CD8-positive, alpha-beta memory T cell (primary cell): Measurements from ENCODE around the gene INO80D. TPM values are rescaled to one million over a fixed set of nuclear protein-coding genes. Genes with fewer than 3 reads are reported as not detected.
"Not testable (repeated sequence)": the region's sequence is repeated elsewhere in the genome, so short reads cannot be mapped to it uniquely, and the experiment has no call there.

Source experiments
- CTCF ChIA-PET: fragments of 350-600 bp; sonication (Branson Sonifier 250); formaldehyde crosslinking; loops from one replicate; lab custom pipeline; 2021; ENCODE audit warnings: antibody characterized with exemption; lab: Charles Lee
- POLR2A ChIA-PET: fragments of 350-600 bp; sonication (Branson Sonifier 250); formaldehyde crosslinking; loops from one replicate; lab custom pipeline; 2021; ENCODE audit warnings: antibody characterized with exemption; lab: Charles Lee
- DNase-seq, 5 donors: peaks; one replicate each; pipeline versions ENCODE4 v3.0.0 to v3.0.0-alpha.2; 2020 to 2022; ENCODE audit warnings: mixed read lengths in 1 of 5
- H3K27ac ChIP-seq: one replicate; pipeline ENCODE4 v1.7.0; 2013; ENCODE audit warnings: low read depth, mild to moderate bottlenecking, low read length, moderate library complexity
- H3K27me3 ChIP-seq: 2 replicates; pipeline ENCODE4 v1.7.0; 2013; ENCODE audit warnings: low read length, mild to moderate bottlenecking; ENCODE audit not compliant: insufficient read depth, poor library complexity, severe bottlenecking
- H3K36me3 ChIP-seq: 2 replicates; pipeline ENCODE4 v1.7.0; 2013; ENCODE audit warnings: mild to moderate bottlenecking, low read length, moderate library complexity; ENCODE audit not compliant: insufficient read depth
- H3K4me1 ChIP-seq: 2 replicates; pipeline ENCODE4 v1.7.0; 2013; ENCODE audit warnings: mild to moderate bottlenecking, low read length, moderate library complexity; ENCODE audit not compliant: insufficient read depth
- H3K4me3 ChIP-seq: 2 replicates; pipeline ENCODE4 v1.7.0; 2013; ENCODE audit warnings: mild to moderate bottlenecking, low read length
- H3K9me3 ChIP-seq: 2 replicates; pipeline ENCODE4 v1.7.0; 2013; ENCODE audit warnings: mild to moderate bottlenecking, low read length
- H3K27ac Mint-ChIP-seq, 8 donors: one replicate each; pipeline ENCODE4 v1.8.0; 2020 to 2021; ENCODE audit warnings: mixed read lengths in 8 of 8, mild to moderate bottlenecking in 6 of 8, inconsistent platforms in 3 of 8, moderate library complexity in 3 of 8
- H3K27me3 Mint-ChIP-seq, 2 donors: one replicate each; pipeline ENCODE4 v1.8.0; 2020 to 2021; ENCODE audit warnings: mixed read lengths in 2 of 2, mild to moderate bottlenecking in 1 of 2, moderate library complexity in 1 of 2
- H3K36me3 Mint-ChIP-seq, 3 donors: one replicate each; pipeline ENCODE4 v1.8.0; 2020 to 2021; ENCODE audit warnings: mixed read lengths in 3 of 3, inconsistent platforms in 1 of 3, mild to moderate bottlenecking in 1 of 3
- H3K4me1 Mint-ChIP-seq, 3 donors: one replicate each; pipeline ENCODE4 v1.8.0; 2020 to 2021; ENCODE audit warnings: mixed read lengths in 3 of 3, inconsistent platforms in 1 of 3, mild to moderate bottlenecking in 1 of 3
- H3K4me3 Mint-ChIP-seq, 7 donors: one replicate each; pipeline ENCODE4 v1.8.0; 2020 to 2021; ENCODE audit warnings: mixed read lengths in 7 of 7, mild to moderate bottlenecking in 6 of 7, moderate library complexity in 4 of 7, inconsistent platforms in 2 of 7
- H3K9me3 Mint-ChIP-seq, 5 donors: one replicate each; pipeline ENCODE4 v1.8.0; 2020 to 2022; ENCODE audit warnings: mixed read lengths in 5 of 5, mild to moderate bottlenecking in 3 of 5, moderate library complexity in 2 of 5, inconsistent platforms in 1 of 5
- polyA plus RNA-seq: library from polyadenylated mRNA; unstranded; fragments of 300-500 nt; fragmentation: Illumina TruSeq; gene quantifications from one replicate; pipeline ENCODE4 v1.2.3, GENCODE V29; 2021
- total RNA-seq, 2 experiments: library from RNA; stranded (reverse); gene quantifications; one replicate each; pipeline ENCODE4 v1.2.3, GENCODE V29; 2021

INO80D gene
- total and polyA plus RNA-seq, 3 experiments from 2014 or later: 10.6 to 22.4 (median 20.7) TPM

- DNase-seq: no peak
- CTCF ChIA-PET: no interaction called here
These were observed 89.8 kb downstream of the INO80D start for GRCh38 chr2:205996161-205996560.

DNA sequence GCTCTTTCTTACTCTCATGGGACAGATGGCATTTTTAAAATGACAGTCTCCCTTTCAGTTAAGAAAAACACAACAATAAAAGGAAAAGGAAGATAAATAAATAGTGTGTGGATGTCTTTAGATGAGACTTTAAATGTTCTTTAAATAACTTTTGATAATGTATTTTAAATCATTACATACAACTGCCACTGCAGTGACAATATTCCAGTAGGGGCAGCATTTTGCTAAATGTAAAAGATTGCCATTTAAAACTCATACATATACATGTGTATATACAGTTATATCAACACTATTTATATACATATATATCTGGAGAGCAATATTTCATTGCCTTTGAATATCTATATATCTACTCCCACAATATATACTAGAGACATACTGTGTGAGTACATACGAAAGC is 90.7 kb downstream of the INO80D start:
- H3K9me3 Mint-ChIP-seq: no peaks in the 10 kb centered on the region
- ChIA-PET CTCF (no interaction called here), POLR2A (no interaction called here)
- no peak overlapping the region for H3K4me3 Mint-ChIP-seq
- Histone ChIP-seq H3K4me1 (no peaks in the 10 kb centered on the region), H3K27me3 (no peaks in the 10 kb centered on the region), H3K27ac (no peak overlapping the region), H3K36me3 (no peaks in the 10 kb centered on the region), H3K4me3 (no peak overlapping the region), H3K9me3 (no peaks in the 10 kb centered on the region)
- H3K36me3 Mint-ChIP-seq: peaks cover 8 to 68% (median 10%) of the 10 kb centered on the region in 3 donors
- DNase-seq: no peak
- H3K27ac Mint-ChIP-seq: peak overlapping the region in 2 of 8 donors; percentile 15 to 60
- H3K4me1 Mint-ChIP-seq: peaks cover 3 to 9% (median 7%) of the 10 kb centered on the region in 3 donors
- no peaks in the 10 kb centered on the region for H3K27me3 Mint-ChIP-seq

More at GRCh38 chr2:205996161-205996560, 89.8 kb downstream of the INO80D start:
- Mint-ChIP-seq H3K27ac (peak overlapping the region in 1 of 8 donors; percentile 51), H3K27me3 (no peaks in the 10 kb centered on the region), H3K9me3 (no peaks in the 10 kb centered on the region), H3K4me3 (no peak overlapping the region), H3K36me3 (peaks cover 8 to 73% (median 10%) of the 10 kb centered on the region in 3 donors), H3K4me1 (peaks cover 3 to 9% (median 7%) of the 10 kb centered on the region in 3 donors)
- Histone ChIP-seq H3K9me3 (no peaks in the 10 kb centered on the region), H3K4me3 (no peak overlapping the region), H3K4me1 (no peaks in the 10 kb centered on the region), H3K27me3 (no peaks in the 10 kb centered on the region), H3K36me3 (no peaks in the 10 kb centered on the region), H3K27ac (no peak overlapping the region)
- POLR2A ChIA-PET: no interaction called here

- H3K36me3 ChIP-seq: no peaks in the 10 kb centered on the region
- Mint-ChIP-seq H3K27me3 (no peaks in the 10 kb centered on the region), H3K4me1 (peaks cover 3 to 9% (median 7%) of the 10 kb centered on the region in 3 donors), H3K36me3 (peaks cover 8 to 63% (median 10%) of the 10 kb centered on the region in 3 donors), H3K9me3 (no peaks in the 10 kb centered on the region), H3K27ac (peak overlapping the region in 1 of 8 donors; percentile 82), H3K4me3 (no peak overlapping the region)
- no peaks in the 10 kb centered on the region for H3K27me3 ChIP-seq
- DNase-seq: no peak
- no peaks in the 10 kb centered on the region for H3K4me1 ChIP-seq
- H3K27ac ChIP-seq: no peak overlapping the region
- H3K9me3 ChIP-seq: no peaks in the 10 kb centered on the region
- CTCF ChIA-PET: no interaction called here
- POLR2A ChIA-PET: no interaction called here
- H3K4me3 ChIP-seq: no peak overlapping the region
These were observed 91.6 kb downstream of the INO80D start for GRCh38 chr2:205994344-205994743.

GRCh38 chr2:205990104-205990503 is 95.9 kb downstream of the INO80D start:
- no peaks in the 10 kb centered on the region for H3K9me3 ChIP-seq
- ChIA-PET CTCF (no interaction called here), POLR2A (no interaction called here)
- H3K4me1 Mint-ChIP-seq: peaks cover 0 to 2% (median 0%) of the 10 kb centered on the region in 3 donors
- H3K9me3 Mint-ChIP-seq: no peaks in the 10 kb centered on the region
- H3K27ac Mint-ChIP-seq: no peak overlapping the region
- H3K4me3 Mint-ChIP-seq: no peak overlapping the region
- no peak for DNase-seq
- H3K27me3 ChIP-seq: no peaks in the 10 kb centered on the region
- no peaks in the 10 kb centered on the region for H3K4me1 ChIP-seq
- no peak overlapping the region for H3K4me3 ChIP-seq
- peaks cover 4 to 41% (median 5%) of the 10 kb centered on the region in 3 donors for H3K36me3 Mint-ChIP-seq
- H3K36me3 ChIP-seq: no peaks in the 10 kb centered on the region
- no peak overlapping the region for H3K27ac ChIP-seq
- H3K27me3 Mint-ChIP-seq: peaks cover 0 to 1% of the 10 kb centered on the region in 2 donors

DNA sequence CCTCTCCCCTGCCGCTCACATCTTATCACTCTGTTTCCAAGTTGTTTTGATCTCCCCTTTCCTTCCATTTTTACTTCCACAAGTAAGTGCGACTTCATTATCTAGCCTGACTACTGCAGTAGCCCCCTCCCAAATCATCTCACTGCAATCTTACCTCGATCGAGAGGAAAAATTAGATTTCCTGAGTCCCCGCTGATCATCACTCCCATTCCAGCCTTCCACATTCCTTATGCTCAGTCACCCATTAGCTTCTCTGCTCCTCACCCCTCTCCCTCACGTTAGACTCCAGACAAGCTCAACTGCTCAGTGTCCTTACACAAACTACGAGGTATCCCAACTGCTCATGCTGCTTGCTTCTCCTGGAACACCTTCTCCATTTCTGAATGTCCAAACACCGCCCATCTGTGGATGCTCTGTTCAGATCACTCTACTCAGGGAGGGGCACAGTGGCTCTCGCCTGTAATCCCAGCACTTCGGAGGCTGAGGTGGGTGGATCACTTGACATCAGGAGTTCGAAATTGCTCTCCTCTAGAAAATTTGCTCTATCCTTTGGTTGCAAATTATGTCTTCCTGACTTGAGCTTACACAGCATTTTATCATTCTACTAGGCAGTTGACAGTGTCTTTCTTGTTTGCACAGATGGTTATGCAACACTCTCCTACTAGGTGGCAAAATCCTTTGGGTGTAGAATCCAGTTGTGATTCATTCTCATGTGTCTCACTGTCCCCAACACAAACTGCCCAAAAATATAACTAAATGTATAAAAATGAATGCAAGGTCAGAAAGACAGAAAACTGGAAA is 96.5 kb downstream of the INO80D start:
- H3K27me3 ChIP-seq: no peaks in the 10 kb centered on the region

GRCh38 chr2:205988681-205989080 is 97.3 kb downstream of the INO80D start:
- H3K27me3 ChIP-seq, CTCF ChIA-PET, H3K9me3 ChIP-seq, H3K27me3 Mint-ChIP-seq, DNase-seq, H3K27ac ChIP-seq, H3K9me3 Mint-ChIP-seq, H3K4me3 Mint-ChIP-seq, H3K36me3 ChIP-seq, H3K4me3 ChIP-seq, POLR2A ChIA-PET, H3K4me1 Mint-ChIP-seq, H3K4me1 ChIP-seq: not testable (repeated sequence)
- H3K27ac Mint-ChIP-seq: peak overlapping the region in 2 of 8 donors; percentile 23 to 34
- H3K36me3 Mint-ChIP-seq: peaks cover 3 to 27% (median 4%) of the 10 kb centered on the region in 3 donors

More for the DNA sequence above, 96.5 kb downstream of the INO80D start:
- Histone ChIP-seq H3K27ac (no peak overlapping the region), H3K36me3 (no peaks in the 10 kb centered on the region), H3K4me1 (no peaks in the 10 kb centered on the region), H3K9me3 (no peaks in the 10 kb centered on the region), H3K4me3 (no peak overlapping the region)
- Mint-ChIP-seq H3K27ac (peak overlapping the region in 1 of 8 donors; percentile 38), H3K27me3 (peaks cover 0 to 1% of the 10 kb centered on the region in 2 donors), H3K4me1 (peaks cover 0 to under 1% (median under 1%) of the 10 kb centered on the region in 3 donors), H3K9me3 (no peaks in the 10 kb centered on the region), H3K4me3 (no peak overlapping the region), H3K36me3 (peaks cover 3 to 34% (median 4%) of the 10 kb centered on the region in 3 donors)
- POLR2A ChIA-PET: no interaction called here
- DNase-seq: no peak
- CTCF ChIA-PET: no interaction called here

DNA sequence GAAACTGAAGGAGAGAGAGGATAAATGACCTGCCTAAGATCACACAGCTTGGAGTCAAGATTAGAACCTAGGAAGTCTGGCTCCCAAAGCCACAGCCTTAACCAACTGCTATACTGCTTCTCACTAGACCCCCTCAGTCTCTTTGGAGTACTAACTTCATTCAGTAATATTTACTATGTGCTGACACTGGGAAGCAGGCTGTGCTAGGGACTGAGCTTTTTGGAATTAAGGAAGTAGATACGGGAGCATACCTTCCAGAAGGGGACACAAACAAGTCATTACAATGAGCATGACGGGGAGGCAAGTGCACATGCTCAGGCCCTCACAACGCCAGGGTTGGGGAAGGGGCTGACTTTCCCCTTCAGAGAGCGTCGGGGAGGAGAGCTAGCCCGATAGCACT is 97.7 kb downstream of the INO80D start:
- DNase-seq: no peak
- H3K9me3 Mint-ChIP-seq: no peaks in the 10 kb centered on the region
- Histone ChIP-seq H3K4me1 (no peaks in the 10 kb centered on the region), H3K27me3 (no peaks in the 10 kb centered on the region), H3K9me3 (no peaks in the 10 kb centered on the region), H3K4me3 (no peak overlapping the region), H3K36me3 (no peaks in the 10 kb centered on the region), H3K27ac (no peak overlapping the region)
- H3K36me3 Mint-ChIP-seq: peaks cover 0 to 23% (median 4%) of the 10 kb centered on the region in 3 donors
- peaks cover 0 to 1% of the 10 kb centered on the region in 2 donors for H3K27me3 Mint-ChIP-seq
- CTCF ChIA-PET: no interaction called here
- POLR2A ChIA-PET: no interaction called here
- H3K27ac Mint-ChIP-seq: no peak overlapping the region
- H3K4me1 Mint-ChIP-seq: peaks cover 0 to 9% (median 4%) of the 10 kb centered on the region in 3 donors
- no peak overlapping the region for H3K4me3 Mint-ChIP-seq

DNA sequence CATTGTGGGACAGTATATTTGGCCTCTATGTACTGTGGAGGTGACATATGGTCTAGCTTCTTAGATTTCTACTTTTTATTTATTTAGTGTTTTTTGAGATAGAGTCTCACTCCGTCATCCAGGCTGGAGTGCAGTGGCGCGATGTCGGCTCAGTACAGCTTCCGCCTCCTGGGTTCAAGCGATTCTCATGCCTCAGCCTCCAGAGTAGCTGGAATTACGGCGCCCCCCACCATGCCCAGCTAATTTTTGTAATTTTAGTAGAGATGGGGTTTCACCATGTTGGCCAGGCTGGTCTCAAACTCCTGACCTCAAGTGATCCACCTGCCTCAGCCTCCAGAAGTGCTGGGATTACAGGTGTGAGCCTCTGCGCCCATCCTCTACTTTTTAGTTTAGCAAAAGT is 99.6 kb downstream of the INO80D start:
- H3K27ac ChIP-seq, H3K27ac Mint-ChIP-seq, H3K36me3 ChIP-seq, POLR2A ChIA-PET, H3K27me3 Mint-ChIP-seq, H3K9me3 ChIP-seq, H3K9me3 Mint-ChIP-seq, H3K36me3 Mint-ChIP-seq, H3K4me1 ChIP-seq, H3K4me3 ChIP-seq, DNase-seq, H3K27me3 ChIP-seq, H3K4me3 Mint-ChIP-seq, CTCF ChIA-PET: not testable (repeated sequence)
- peaks cover 0 to 13% (median 4%) of the 10 kb centered on the region in 3 donors for H3K4me1 Mint-ChIP-seq
